ENCODE results near the gene UBR4. TPM values are rescaled to one million over a fixed set of nuclear protein-coding genes. Genes with fewer than 3 reads are reported as not detected.

Gene UBR4
- total and polyA plus RNA-seq, 10 of the 15 experiments (the other 5 are each of a cell fraction or from before 2014, with no cell fraction given), result 34.2 to 124 (median 56.2) TPM

DNA sequence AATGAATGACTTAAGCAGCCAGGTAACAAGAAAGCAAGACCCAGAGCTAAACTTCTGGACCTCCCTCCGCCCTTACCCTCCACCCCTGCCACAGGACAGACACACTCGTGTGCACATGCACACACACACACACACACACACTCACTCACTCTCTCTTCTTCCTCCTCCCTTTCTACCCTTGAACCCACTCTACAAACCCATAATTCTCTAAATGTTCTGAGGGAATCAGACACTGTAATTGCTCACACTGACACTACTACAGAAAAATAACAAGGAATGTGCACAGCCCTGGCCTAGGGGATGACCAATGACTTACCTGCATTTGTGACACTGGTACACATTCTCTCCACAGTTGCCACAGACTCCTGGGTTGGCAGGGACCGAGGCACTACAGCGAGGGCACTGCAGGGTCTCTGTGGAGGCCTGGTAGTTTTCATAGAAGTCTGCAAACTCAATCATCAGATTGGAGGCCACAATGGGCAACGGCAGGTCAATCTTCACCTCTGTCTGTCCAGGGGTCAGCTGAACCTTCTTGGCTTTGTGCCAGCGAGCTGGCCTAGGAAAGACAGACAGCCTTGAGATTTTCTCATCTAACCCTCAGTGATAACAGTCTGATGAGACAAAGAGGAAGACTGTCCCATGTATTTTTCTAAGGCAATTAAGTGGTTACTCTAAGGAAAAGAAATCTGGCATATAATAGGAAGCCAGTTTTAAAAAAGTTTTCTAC lies 94.8 kb downstream of the UBR4 start:
- H3K79me2 ChIP-seq (ENCODE audit: control insufficient read depth, insufficient read depth, low read length), result no peaks in the 10 kb centered on the region
- POLR2A ChIA-PET, result no interaction called here
- no peak overlapping the region for H2AFZ ChIP-seq (ENCODE audit: control insufficient read depth, low read depth, low read length)
- no peaks in the 10 kb centered on the region for H4K20me1 ChIP-seq (ENCODE audit: control insufficient read depth, insufficient read depth)
- RAD21 ChIA-PET (ENCODE audit: unreplicated experiment), result no interaction called here
- H3K4me1 ChIP-seq (ENCODE audit: control insufficient read depth, insufficient read depth, low read length), result no peaks in the 10 kb centered on the region
- in situ Hi-C loops (cut with MboI) (no loop called here), intact Hi-C loops (cut with micrococcal nuclease; ENCODE audit: unreplicated experiment) (no loop called here)
- no TSS peak for BruUV-seq (replicated peaks)
- no peak overlapping the region for H3K9ac ChIP-seq (ENCODE audit: control insufficient read depth, insufficient read depth, low read length)
- DNase-seq (ENCODE audit: low read depth, low spot score) (no peak), ATAC-seq (no peak), FAIRE-seq (no peak)
- 96% methylated on average over 6 of the region's 6 CpGs for WGBS (ENCODE audit: insufficient coverage, insufficient replicate concordance, low lambda C conversion rate, missing lambda C conversion rate)
- SMC1A ChIA-PET (ENCODE audit: uncharacterized antibody, unreplicated experiment), result interaction anchor here (2.0 kb wide), 1 partner anchor 14 kb away, joined by 5 read pairs; no protein-coding TSS in a partner anchor
- H3K36me3 ChIP-seq (ENCODE audit: control insufficient read depth in 2 of 2, insufficient read depth in 2 of 2, low read length in 1 of 2), result peaks cover 50 to 69% of the 10 kb centered on the region in 2 experiments
- no peak overlapping the region for H3K27ac ChIP-seq (ENCODE audit: control insufficient read depth, insufficient read depth)
- H3K4me3 ChIP-seq, result no peak overlapping the region
- CTCF ChIA-PET, result interaction anchor here (1.2 kb wide), 1 partner anchor 125 kb away, joined by 3 read pairs; no protein-coding TSS in a partner anchor
- no peaks in the 10 kb centered on the region for H3K27me3 ChIP-seq (replicated peaks in 1 of 2; ENCODE audit: control insufficient read depth in 2 of 2, insufficient read depth in 2 of 2, low read length in 1 of 2)
- H3K9me3 ChIP-seq (replicated peaks; ENCODE audit: control insufficient read depth, insufficient read depth, low read length), result no peaks in the 10 kb centered on the region
- H3K4me2 ChIP-seq (ENCODE audit: control insufficient read depth, insufficient read depth), result no peak overlapping the region
- TF ChIP-seq RAD21 (IDR thresholded peaks at IDR 0.05; ENCODE audit: insufficient read depth, low read depth, low read length) (no peak), CHD4 (IDR thresholded peaks at IDR 0.05) (no peak), NR2C2 (IDR thresholded peaks at IDR 0.05; ENCODE audit: borderline replicate concordance, control insufficient read depth, insufficient read length, low read depth) (no peak), YY1 (IDR thresholded peaks at IDR 0.05; ENCODE audit: low read depth, low read length) (no peak), TCF3 (IDR thresholded peaks at IDR 0.05; ENCODE audit: borderline replicate concordance, insufficient read depth, low read depth, low read length) (no peak), HDAC2 (IDR thresholded peaks at IDR 0.05) (no peak), EED (IDR thresholded peaks at IDR 0.05; ENCODE audit: low read depth) (no peak), SRF (IDR thresholded peaks at IDR 0.05; ENCODE audit: low read depth in 2 of 2, low read length in 2 of 2) (no peak), ZNF24 (IDR thresholded peaks at IDR 0.05) (no peak), IKZF2 (IDR thresholded peaks at IDR 0.05) (no peak), SMAD1 (IDR thresholded peaks at IDR 0.05; ENCODE audit: low read depth, partially characterized antibody) (no peak)
- TF ChIP-seq, protein P1, sequence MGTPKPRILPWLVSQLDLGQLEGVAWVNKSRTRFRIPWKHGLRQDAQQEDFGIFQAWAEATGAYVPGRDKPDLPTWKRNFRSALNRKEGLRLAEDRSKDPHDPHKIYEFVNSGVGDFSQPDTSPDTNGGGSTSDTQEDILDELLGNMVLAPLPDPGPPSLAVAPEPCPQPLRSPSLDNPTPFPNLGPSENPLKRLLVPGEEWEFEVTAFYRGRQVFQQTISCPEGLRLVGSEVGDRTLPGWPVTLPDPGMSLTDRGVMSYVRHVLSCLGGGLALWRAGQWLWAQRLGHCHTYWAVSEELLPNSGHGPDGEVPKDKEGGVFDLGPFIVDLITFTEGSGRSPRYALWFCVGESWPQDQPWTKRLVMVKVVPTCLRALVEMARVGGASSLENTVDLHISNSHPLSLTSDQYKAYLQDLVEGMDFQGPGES (IDR thresholded peaks at IDR 0.05), result no peak
- TF ChIP-seq, protein P2, sequence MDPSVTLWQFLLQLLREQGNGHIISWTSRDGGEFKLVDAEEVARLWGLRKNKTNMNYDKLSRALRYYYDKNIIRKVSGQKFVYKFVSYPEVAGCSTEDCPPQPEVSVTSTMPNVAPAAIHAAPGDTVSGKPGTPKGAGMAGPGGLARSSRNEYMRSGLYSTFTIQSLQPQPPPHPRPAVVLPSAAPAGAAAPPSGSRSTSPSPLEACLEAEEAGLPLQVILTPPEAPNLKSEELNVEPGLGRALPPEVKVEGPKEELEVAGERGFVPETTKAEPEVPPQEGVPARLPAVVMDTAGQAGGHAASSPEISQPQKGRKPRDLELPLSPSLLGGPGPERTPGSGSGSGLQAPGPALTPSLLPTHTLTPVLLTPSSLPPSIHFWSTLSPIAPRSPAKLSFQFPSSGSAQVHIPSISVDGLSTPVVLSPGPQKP (IDR thresholded peaks at IDR 0.05; ENCODE audit: low read depth, low read length), result no peak
- TF ChIP-seq, protein P3, sequence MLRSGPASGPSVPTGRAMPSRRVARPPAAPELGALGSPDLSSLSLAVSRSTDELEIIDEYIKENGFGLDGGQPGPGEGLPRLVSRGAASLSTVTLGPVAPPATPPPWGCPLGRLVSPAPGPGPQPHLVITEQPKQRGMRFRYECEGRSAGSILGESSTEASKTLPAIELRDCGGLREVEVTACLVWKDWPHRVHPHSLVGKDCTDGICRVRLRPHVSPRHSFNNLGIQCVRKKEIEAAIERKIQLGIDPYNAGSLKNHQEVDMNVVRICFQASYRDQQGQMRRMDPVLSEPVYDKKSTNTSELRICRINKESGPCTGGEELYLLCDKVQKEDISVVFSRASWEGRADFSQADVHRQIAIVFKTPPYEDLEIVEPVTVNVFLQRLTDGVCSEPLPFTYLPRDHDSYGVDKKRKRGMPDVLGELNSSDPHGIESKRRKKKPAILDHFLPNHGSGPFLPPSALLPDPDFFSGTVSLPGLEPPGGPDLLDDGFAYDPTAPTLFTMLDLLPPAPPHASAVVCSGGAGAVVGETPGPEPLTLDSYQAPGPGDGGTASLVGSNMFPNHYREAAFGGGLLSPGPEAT (IDR thresholded peaks at IDR 0.05; ENCODE audit: low read depth), result no peak
- TF ChIP-seq, protein P4, sequence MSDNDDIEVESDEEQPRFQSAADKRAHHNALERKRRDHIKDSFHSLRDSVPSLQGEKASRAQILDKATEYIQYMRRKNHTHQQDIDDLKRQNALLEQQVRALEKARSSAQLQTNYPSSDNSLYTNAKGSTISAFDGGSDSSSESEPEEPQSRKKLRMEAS (IDR thresholded peaks at IDR 0.05; ENCODE audit: low read depth, low read length), result no peak
- TF ChIP-seq, protein P5, sequence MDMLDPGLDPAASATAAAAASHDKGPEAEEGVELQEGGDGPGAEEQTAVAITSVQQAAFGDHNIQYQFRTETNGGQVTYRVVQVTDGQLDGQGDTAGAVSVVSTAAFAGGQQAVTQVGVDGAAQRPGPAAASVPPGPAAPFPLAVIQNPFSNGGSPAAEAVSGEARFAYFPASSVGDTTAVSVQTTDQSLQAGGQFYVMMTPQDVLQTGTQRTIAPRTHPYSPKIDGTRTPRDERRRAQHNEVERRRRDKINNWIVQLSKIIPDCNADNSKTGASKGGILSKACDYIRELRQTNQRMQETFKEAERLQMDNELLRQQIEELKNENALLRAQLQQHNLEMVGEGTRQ (IDR thresholded peaks at IDR 0.05; ENCODE audit: borderline replicate concordance, low read depth, low read length), result no peak
- TF ChIP-seq, protein P6, sequence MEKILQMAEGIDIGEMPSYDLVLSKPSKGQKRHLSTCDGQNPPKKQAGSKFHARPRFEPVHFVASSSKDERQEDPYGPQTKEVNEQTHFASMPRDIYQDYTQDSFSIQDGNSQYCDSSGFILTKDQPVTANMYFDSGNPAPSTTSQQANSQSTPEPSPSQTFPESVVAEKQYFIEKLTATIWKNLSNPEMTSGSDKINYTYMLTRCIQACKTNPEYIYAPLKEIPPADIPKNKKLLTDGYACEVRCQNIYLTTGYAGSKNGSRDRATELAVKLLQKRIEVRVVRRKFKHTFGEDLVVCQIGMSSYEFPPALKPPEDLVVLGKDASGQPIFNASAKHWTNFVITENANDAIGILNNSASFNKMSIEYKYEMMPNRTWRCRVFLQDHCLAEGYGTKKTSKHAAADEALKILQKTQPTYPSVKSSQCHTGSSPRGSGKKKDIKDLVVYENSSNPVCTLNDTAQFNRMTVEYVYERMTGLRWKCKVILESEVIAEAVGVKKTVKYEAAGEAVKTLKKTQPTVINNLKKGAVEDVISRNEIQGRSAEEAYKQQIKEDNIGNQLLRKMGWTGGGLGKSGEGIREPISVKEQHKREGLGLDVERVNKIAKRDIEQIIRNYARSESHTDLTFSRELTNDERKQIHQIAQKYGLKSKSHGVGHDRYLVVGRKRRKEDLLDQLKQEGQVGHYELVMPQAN (conservative IDR thresholded peaks at IDR 0.05), result no peak

Data from GM12878 (cell line).